ENCODE results near the gene TUBB3. TPM values are rescaled to one million over a fixed set of nuclear protein-coding genes. Genes with fewer than 3 reads are reported as not detected.

Gene TUBB3
- total and polyA plus RNA-seq, 2 of the 4 experiments (the other 2 are of a cell fraction): 311 to 410 TPM

DNA sequence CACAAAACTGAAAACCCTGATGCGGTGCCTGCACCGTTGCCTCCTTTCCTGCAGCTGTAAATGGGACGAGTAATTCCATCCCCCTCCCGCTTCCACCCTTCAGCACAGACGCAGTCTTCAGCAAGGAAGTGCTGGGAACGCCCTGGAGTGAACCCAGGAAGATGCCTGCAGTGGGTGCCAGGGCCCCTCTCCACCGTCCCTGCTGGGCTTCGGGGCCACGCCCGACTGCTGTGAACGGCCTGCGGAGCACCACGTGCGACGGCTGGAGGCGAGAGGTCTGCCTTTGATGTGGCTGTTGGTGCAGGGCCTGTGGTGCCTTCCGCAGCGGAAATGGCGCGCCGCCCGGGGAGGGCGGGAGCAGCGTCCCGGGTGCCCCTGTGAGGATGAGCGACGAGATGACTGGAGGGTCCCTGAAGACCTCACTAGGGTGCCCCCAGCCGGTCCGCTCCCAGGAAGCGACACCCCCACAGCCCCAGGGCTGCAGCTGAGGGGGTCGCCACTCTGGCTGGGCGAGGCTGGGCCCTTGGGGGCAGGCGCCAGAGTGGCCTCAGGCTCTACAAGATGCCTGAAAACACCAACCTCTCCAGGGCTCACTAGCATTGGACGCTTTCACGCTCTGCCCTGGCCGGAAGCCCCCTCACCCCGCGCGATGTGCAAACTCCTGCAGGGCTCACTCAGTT lies 5.2 kb upstream of the TUBB3 start:
- no TSS peak for BruUV-seq (replicated peaks)
- 0% methylated on average over 7 of the region's 39 CpGs; no CpG with 5 or more reads in 1 of the 2 experiments for WGBS, 2 experiments (ENCODE audit: extremely low coverage in 2 of 2, insufficient read length in 1 of 2)
- Histone ChIP-seq H4K5ac (ENCODE audit: low read depth, low read length) (peak overlapping the region; percentile 95), H3K4me3 (ENCODE audit: insufficient read depth, low read depth, low read length) (peak overlapping the region; percentile 40), H3K14ac (replicated peaks; ENCODE audit: low read depth, low read length) (peak overlapping the region; percentile 83), H4K8ac (ENCODE audit: low read depth in 2 of 2, low read length in 2 of 2) (peak overlapping the region; percentile 39 to 90; a peak in 3 of 4 replicates), H3K27me3 (ENCODE audit: control insufficient read depth, insufficient read depth, low read length) (no peaks in the 10 kb centered on the region), H3K4me2 (ENCODE audit: low read depth, low read length) (peak overlapping the region; percentile 81), H2BK20ac (ENCODE audit: low read depth, low read length) (peak overlapping the region; percentile 47; the same call in 1 of the 2 replicates), H4K91ac (ENCODE audit: insufficient read depth, low read depth, low read length) (peak overlapping the region; percentile 94), H3K9me3 (ENCODE audit: control insufficient read depth, insufficient read depth, low read length) (no peaks in the 10 kb centered on the region), H3K79me1 (ENCODE audit: low read depth in 1 of 2, low read length in 2 of 2) (peaks cover 0 to 41% of the 10 kb centered on the region in 2 experiments; a peak in 3 of 4 replicates), H3K9me1 (ENCODE audit: insufficient read depth, low read length) (peaks cover 25% of the 10 kb centered on the region), H2BK120ac (ENCODE audit: low read depth, low read length) (peak overlapping the region; percentile 92), H2BK5ac (ENCODE audit: low read depth, low read length, poor library complexity, severe bottlenecking) (peak overlapping the region; percentile 92), H2AK5ac (ENCODE audit: low read depth, low read length) (peak overlapping the region; percentile 74; the same call in 1 of the 2 replicates), H3K56ac (ENCODE audit: extremely low read depth, insufficient read depth, low read length) (peak overlapping the region; percentile 0; the same call in 1 of the 2 replicates), H3K23ac (ENCODE audit: low read depth, low read length) (peak overlapping the region; percentile 78), H3K27ac (ENCODE audit: insufficient read depth, low read length) (peak overlapping the region; percentile 73), H2AFZ (replicated peaks; ENCODE audit: low read length, poor library complexity) (peak overlapping the region; percentile 98), H3K9ac (ENCODE audit: low read depth, low read length) (peak overlapping the region; percentile 48), H2AK9ac (replicated peaks; ENCODE audit: low read depth, low read length, poor library complexity) (peak overlapping the region; percentile 98), H4K20me1 (ENCODE audit: insufficient read depth, low read length) (no peaks in the 10 kb centered on the region; the same call in 1 of the 2 replicates), H3K4me1 (ENCODE audit: control insufficient read depth, insufficient read depth, low read length) (peaks cover 27% of the 10 kb centered on the region), H3K18ac (ENCODE audit: low read depth, low read length) (peak overlapping the region; percentile 87), H3K4ac (ENCODE audit: low read depth, low read length) (peak overlapping the region; percentile 98), H3K36me3 (ENCODE audit: control insufficient read depth, insufficient read depth, low read length) (peaks cover 4% of the 10 kb centered on the region; the same call in 1 of the 2 replicates), H2BK15ac (ENCODE audit: low read depth, low read length) (no peak overlapping the region; the same call in 2 of the 3 replicates)
- in situ Hi-C loops (cut with MboI; ENCODE audit: low sequenced_read_pairs) (no loop called here), dilution Hi-C loops (cut with HindIII; ENCODE audit: low sequenced_read_pairs, unreplicated experiment) (no loop called here), intact Hi-C loops (cut with micrococcal nuclease) (no loop called here)
- ATAC-seq (ENCODE audit: low read depth) (peak; percentile 19), DNase-seq (peak; percentile 73)
- TF ChIP-seq, protein P1, sequence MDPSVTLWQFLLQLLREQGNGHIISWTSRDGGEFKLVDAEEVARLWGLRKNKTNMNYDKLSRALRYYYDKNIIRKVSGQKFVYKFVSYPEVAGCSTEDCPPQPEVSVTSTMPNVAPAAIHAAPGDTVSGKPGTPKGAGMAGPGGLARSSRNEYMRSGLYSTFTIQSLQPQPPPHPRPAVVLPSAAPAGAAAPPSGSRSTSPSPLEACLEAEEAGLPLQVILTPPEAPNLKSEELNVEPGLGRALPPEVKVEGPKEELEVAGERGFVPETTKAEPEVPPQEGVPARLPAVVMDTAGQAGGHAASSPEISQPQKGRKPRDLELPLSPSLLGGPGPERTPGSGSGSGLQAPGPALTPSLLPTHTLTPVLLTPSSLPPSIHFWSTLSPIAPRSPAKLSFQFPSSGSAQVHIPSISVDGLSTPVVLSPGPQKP (IDR thresholded peaks at IDR 0.05; ENCODE audit: borderline replicate concordance, low read depth, low read length): no peak
- TF ChIP-seq MXI1 (IDR thresholded peaks at IDR 0.05; ENCODE audit: borderline replicate concordance, low read depth, low read length) (peak; percentile 76), MAFK (IDR thresholded peaks at IDR 0.05; ENCODE audit: low read depth, low read length) (no peak), MAZ (IDR thresholded peaks at IDR 0.05; ENCODE audit: borderline replicate concordance, low read depth, low read length) (0 out of 2 replicates have a peak, but pooled peaks have one; percentile 19), BHLHE40 (IDR thresholded peaks at IDR 0.05; ENCODE audit: low read depth, low read length) (peak; percentile 97), CHD1 (IDR thresholded peaks at IDR 0.05; ENCODE audit: low read depth, low read length) (no peak)
- TF ChIP-seq, protein P2, sequence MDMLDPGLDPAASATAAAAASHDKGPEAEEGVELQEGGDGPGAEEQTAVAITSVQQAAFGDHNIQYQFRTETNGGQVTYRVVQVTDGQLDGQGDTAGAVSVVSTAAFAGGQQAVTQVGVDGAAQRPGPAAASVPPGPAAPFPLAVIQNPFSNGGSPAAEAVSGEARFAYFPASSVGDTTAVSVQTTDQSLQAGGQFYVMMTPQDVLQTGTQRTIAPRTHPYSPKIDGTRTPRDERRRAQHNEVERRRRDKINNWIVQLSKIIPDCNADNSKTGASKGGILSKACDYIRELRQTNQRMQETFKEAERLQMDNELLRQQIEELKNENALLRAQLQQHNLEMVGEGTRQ (IDR thresholded peaks at IDR 0.05; ENCODE audit: low read depth, low read length): peak; percentile 67
- POLR2A ChIA-PET (ENCODE audit: unreplicated experiment): interaction anchor here (0.5 kb wide), 1 partner anchor 9 kb away, joined by 3 read pairs; no protein-coding TSS in a partner anchor
- CTCF ChIA-PET: interaction anchor here (0.6 to 1.3 kb wide), 2 partner anchors 8 to 59 kb away, joined by 4 read pairs; no protein-coding TSS in a partner anchor

All from IMR-90 (cell line).